GM12878 (cell line): ENCODE data around the gene UBASH3A. TPM values are rescaled to one million over a fixed set of nuclear protein-coding genes. Genes with fewer than 3 reads are reported as not detected.

Experiments
- ATAC-seq: fragments of 200-7000 bp; cut with Tn5 transposase; 3 replicates; pipeline ENCODE4 v1.9.1; 2020; ENCODE audit warnings: mild to moderate bottlenecking, moderate library complexity
- BruUV-seq: library from RNA; stranded (reverse); fragments of 400-500 nt; replicated peaks from 2 replicates; lab custom pipeline; 2021; lab: Mats Ljungman, UMichigan
- CTCF ChIA-PET: fragments of 300-600 bp; sonication (Branson Sonifier 250); formaldehyde crosslinking; extraction: SDS; loops from one replicate; lab custom pipeline; 2021; ENCODE audit warnings: inconsistent platforms; lab: Yijun Ruan, JAX
- POLR2A ChIA-PET: fragments of 350-600 bp; formaldehyde crosslinking; extraction: SDS; loops from one replicate; lab custom pipeline; 2021; ENCODE audit warnings: inconsistent platforms; lab: Charles Lee
- RAD21 ChIA-PET: fragments of 300-600 bp; sonication (Branson Sonifier 250); formaldehyde crosslinking; loops from one replicate; lab custom pipeline; 2023; ENCODE audit warnings: antibody characterized with exemption; ENCODE audit not compliant: unreplicated experiment; lab: Charles Lee
- SMC1A ChIA-PET: fragments of 300-600 bp; sonication (Branson Sonifier 250); formaldehyde crosslinking; loops from one replicate; lab custom pipeline; 2023; ENCODE audit not compliant: unreplicated experiment, uncharacterized antibody; lab: Charles Lee
- DNase-seq: peaks from one replicate; pipeline ENCODE4 v3.0.0-alpha.2; 2011; ENCODE audit warnings: low read depth, low spot score
- FAIRE-seq: peaks from 3 replicates; lab custom pipeline; 2011; peaks lifted over from hg19 to GRCh38; lab: Jason Lieb, UNC
- H2AFZ ChIP-seq: 2 replicates; pipeline ENCODE4 v1.6.0; 2011; ENCODE audit warnings: low read depth, low read length, control low read depth; ENCODE audit not compliant: control insufficient read depth
- H3K27ac ChIP-seq: 2 replicates; pipeline ENCODE4 v1.5.1; 2011; ENCODE audit warnings: control low read depth; ENCODE audit not compliant: control insufficient read depth, insufficient read depth
- H3K27me3 ChIP-seq, 2 experiments: replicated peaks in 1 of 2; 2 replicates each; pipeline versions ENCODE4 v1.6.0 to v1.6.1; 2011; ENCODE audit warnings: low read length in 1 of 2; ENCODE audit not compliant: control insufficient read depth in 2 of 2, insufficient read depth in 2 of 2
- H3K36me3 ChIP-seq, 2 experiments: 2 replicates each; pipeline ENCODE4 v1.5.1; 2011; ENCODE audit warnings: low read length in 1 of 2; ENCODE audit not compliant: control insufficient read depth in 2 of 2, insufficient read depth in 2 of 2
- H3K4me1 ChIP-seq: 2 replicates; pipeline ENCODE4 v1.6.1; 2011; ENCODE audit warnings: mild to moderate bottlenecking, low read length, moderate library complexity, mixed read lengths; ENCODE audit not compliant: control insufficient read depth, insufficient read depth
- H3K4me2 ChIP-seq: 2 replicates; pipeline ENCODE4 v1.6.0; 2011; ENCODE audit warnings: control low read depth; ENCODE audit not compliant: control insufficient read depth, insufficient read depth
- H3K4me3 ChIP-seq: fragments of 200-600 bp; sonication (generic); 2 replicates; pipeline ENCODE4 v1.5.1; 2016
- H3K79me2 ChIP-seq: 2 replicates; pipeline ENCODE4 v1.6.0; 2011; ENCODE audit warnings: low read length; ENCODE audit not compliant: control insufficient read depth, insufficient read depth
- H3K9ac ChIP-seq: 2 replicates; pipeline ENCODE4 v1.8.0; 2011; ENCODE audit warnings: low read length, control low read depth, mixed read lengths; ENCODE audit not compliant: control insufficient read depth, insufficient read depth
- H3K9me3 ChIP-seq: replicated peaks from 3 replicates; pipeline ENCODE4 v1.5.1; 2011; ENCODE audit warnings: mild to moderate bottlenecking, low read length; ENCODE audit not compliant: control insufficient read depth, insufficient read depth
- H4K20me1 ChIP-seq: 2 replicates; pipeline ENCODE4 v1.6.0; 2011; ENCODE audit not compliant: control insufficient read depth, insufficient read depth
- CTCF ChIP-seq, 3 experiments: IDR thresholded peaks in 2 of 3; conservative IDR thresholded peaks in 1 of 3; 2 replicates each; pipeline ENCODE4 v1.5.1; 2011; ENCODE audit warnings: low read depth in 3 of 3, low read length in 3 of 3, mild to moderate bottlenecking in 3 of 3, control low read depth in 2 of 3, moderate library complexity in 2 of 3, inconsistent platforms in 1 of 3, mixed read lengths in 1 of 3; ENCODE audit not compliant: control insufficient read depth in 2 of 3, insufficient read depth in 1 of 3; ENCODE audit errors: extremely low read depth in 1 of 3
- NR2C2 ChIP-seq: IDR thresholded peaks from 2 replicates; pipeline ENCODE4 v1.6.1; 2011; ENCODE audit warnings: borderline replicate concordance, low read depth; ENCODE audit not compliant: control insufficient read depth, insufficient read length
- PML ChIP-seq: IDR thresholded peaks from 2 replicates; pipeline ENCODE4 v1.6.1; 2012; ENCODE audit warnings: low read length, inconsistent platforms
- REST ChIP-seq: IDR thresholded peaks from 2 replicates; pipeline ENCODE4 v1.6.1; 2012; ENCODE audit warnings: mild to moderate bottlenecking, low read depth, low read length
- ZNF217 ChIP-seq: fragments of 450-650 bp; IDR thresholded peaks from 2 replicates; pipeline ENCODE4 v1.6.1; 2017; ENCODE audit warnings: antibody characterized with exemption, mild to moderate bottlenecking
- ZNF274 ChIP-seq: IDR thresholded peaks from one replicate; pipeline ENCODE4 v1.8.0; 2011; ENCODE audit not compliant: insufficient read length, insufficient read depth
- ZSCAN29 ChIP-seq: fragments of 450-650 bp; IDR thresholded peaks from 2 replicates; pipeline ENCODE4 v1.6.1; 2017; ENCODE audit warnings: mild to moderate bottlenecking, moderate library complexity
- WGBS: methylation state at CpG from one replicate; pipeline ENCODE4 v1.1.6; 2016; ENCODE audit warnings: low lambda C conversion rate; ENCODE audit not compliant: insufficient replicate concordance, insufficient coverage; ENCODE audit errors: missing lambda C conversion rate; 5-methylcytosine and 5-hydroxymethylcytosine counted together
- in situ Hi-C: fragments of 300-500 bp; cut with MboI; formaldehyde crosslinking; loops from 9 replicates; pipeline ENCODE4 v1.14.3; 2018; ENCODE audit warnings: mixed read lengths
- intact Hi-C: fragments of 100-400 bp; cut with micrococcal nuclease; formaldehyde crosslinking; loops from one replicate; pipeline ENCODE4 v1.14.2; 2022; ENCODE audit not compliant: unreplicated experiment
- polyA plus RNA-seq, 11 experiments: library from polyadenylated mRNA; depleted of rRNA in 4 of 11; unstranded in 6 of 11; stranded (reverse) in 5 of 11; fragments of >200 nt; fragmentation: Nextera tagmentation in 4 of 11; fragmentation: Illumina TruSeq in 1 of 11; extraction: Ambion mirVana in 4 of 11; extraction: Trizol in 1 of 11; gene quantifications; 1 replicate in 1 of 11; 2 replicates in 10 of 11; pipeline versions ENCODE4 v1.2.1 to v1.2.3, GENCODE V29; 2011 to 2016; ENCODE audit warnings: inconsistent platforms in 2 of 11, missing spikeins in 2 of 11, low read depth in 1 of 11
- total RNA-seq, 4 experiments: library from RNA; depleted of rRNA in 3 of 4; stranded (reverse); fragments of >200 nt in 3 of 4; fragmentation: Illumina TruSeq in 1 of 4; extraction: Trizol in 1 of 4; gene quantifications; 2 replicates each; pipeline versions ENCODE4 v1.2.1 to v1.2.3, GENCODE V29; 2013 to 2021
- TF ChIP-seq, protein P1 (sequence below): fragments of 450-650 bp; IDR thresholded peaks from 2 replicates; pipeline ENCODE4 v1.6.1; 2017; ENCODE audit warnings: mild to moderate bottlenecking, low read depth, inconsistent platforms; ENCODE audit not compliant: poor library complexity, severe bottlenecking
- TF ChIP-seq, protein P2 (sequence below): fragments of 450-650 bp; IDR thresholded peaks from 2 replicates; pipeline ENCODE4 v1.6.1; 2018; ENCODE audit warnings: borderline replicate concordance, mild to moderate bottlenecking; ENCODE audit not compliant: partially characterized antibody

The UBASH3A gene
- total and polyA plus RNA-seq, 10 of the 15 experiments (the other 5 are each of a cell fraction or from before 2014, with no cell fraction given) = 0.04 to 0.39 (median 0.23) TPM; not detected in 1

DNA sequence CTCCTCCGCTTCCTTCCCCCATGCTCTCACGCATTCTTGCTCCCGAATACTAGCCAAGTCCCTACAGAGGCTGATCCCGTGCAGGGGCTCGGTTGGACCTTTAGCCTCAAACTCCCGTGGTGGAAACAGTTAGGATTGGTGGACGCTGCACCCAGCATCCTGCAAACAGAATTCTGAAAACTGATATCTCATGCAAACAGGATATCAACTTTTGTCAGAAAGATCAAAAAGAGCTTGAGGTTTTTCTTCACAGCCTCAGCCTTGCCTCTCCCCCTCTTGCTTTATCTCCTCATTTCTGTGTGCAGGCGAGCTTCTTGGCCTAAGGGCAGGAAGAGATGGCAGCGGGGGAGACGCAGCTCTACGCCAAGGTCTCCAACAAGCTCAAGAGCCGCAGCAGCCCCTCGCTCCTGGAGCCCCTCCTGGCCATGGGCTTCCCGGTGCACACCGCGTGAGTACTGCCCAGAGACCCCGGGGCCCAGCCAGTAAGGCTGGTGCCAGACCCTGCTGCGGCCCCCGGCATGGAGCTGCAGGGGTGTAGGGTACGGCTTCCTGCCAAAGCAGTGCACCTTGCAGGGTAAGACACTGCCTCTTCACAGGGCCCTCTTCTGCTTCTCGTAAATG, at the start of gene UBASH3A (continued):
- no peak for TF ChIP-seq REST
- TF ChIP-seq, all 136 proteins: peak for 0

DNA sequence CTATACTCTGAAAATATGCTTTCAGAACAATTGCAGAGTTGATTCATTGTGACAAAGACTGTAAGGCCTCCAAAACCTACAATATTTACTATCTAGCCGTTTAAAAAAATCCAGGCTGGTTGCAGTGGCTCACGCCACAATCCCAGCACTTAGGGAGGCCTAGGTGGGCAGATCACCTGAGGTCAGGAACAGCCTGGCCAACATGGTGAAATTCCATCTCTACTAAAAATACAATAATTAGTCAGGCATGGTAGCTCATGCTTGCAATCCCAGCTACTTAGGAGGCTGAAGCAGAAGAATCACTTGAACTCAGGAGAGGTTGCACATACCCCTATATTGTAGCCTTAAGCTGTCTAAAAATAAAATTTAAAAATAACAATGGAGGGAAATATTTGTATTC, 47.7 kb upstream of the UBASH3A start:
- ChIA-PET POLR2A (no interaction called here), CTCF (no interaction called here), SMC1A (no interaction called here)
- H3K79me2 ChIP-seq = no peaks in the 10 kb centered on the region
- H3K27me3 ChIP-seq = no peaks in the 10 kb centered on the region
- H3K9me3 ChIP-seq = peaks cover 18% of the 10 kb centered on the region
- no peak overlapping the region for H3K4me2 ChIP-seq
- H2AFZ ChIP-seq = no peak overlapping the region
- H4K20me1 ChIP-seq = no peaks in the 10 kb centered on the region
- no peak for DNase-seq
- 25% methylated on average over 2 of the region's 2 CpGs for WGBS
- intact Hi-C loops = no loop called here
- no peaks in the 10 kb centered on the region for H3K36me3 ChIP-seq
- TF ChIP-seq NR2C2 = no peak
- TF ChIP-seq PML = no peak
- TF ChIP-seq, protein P1, sequence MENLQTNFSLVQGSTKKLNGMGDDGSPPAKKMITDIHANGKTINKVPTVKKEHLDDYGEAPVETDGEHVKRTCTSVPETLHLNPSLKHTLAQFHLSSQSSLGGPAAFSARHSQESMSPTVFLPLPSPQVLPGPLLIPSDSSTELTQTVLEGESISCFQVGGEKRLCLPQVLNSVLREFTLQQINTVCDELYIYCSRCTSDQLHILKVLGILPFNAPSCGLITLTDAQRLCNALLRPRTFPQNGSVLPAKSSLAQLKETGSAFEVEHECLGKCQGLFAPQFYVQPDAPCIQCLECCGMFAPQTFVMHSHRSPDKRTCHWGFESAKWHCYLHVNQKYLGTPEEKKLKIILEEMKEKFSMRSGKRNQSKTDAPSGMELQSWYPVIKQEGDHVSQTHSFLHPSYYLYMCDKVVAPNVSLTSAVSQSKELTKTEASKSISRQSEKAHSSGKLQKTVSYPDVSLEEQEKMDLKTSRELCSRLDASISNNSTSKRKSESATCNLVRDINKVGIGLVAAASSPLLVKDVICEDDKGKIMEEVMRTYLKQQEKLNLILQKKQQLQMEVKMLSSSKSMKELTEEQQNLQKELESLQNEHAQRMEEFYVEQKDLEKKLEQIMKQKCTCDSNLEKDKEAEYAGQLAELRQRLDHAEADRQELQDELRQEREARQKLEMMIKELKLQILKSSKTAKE = no peak
- no peak for TF ChIP-seq ZNF274
- TF ChIP-seq ZNF217 = no peak
- TF ChIP-seq ZSCAN29 = no peak
- no peak for TF ChIP-seq CTCF (IDR thresholded peaks at IDR 0.05 in 2 of 3, conservative IDR thresholded peaks at IDR 0.05 in 1 of 3; ENCODE audit: control insufficient read depth in 2 of 3, extremely low read depth in 1 of 3, insufficient read depth in 1 of 3, low read depth in 3 of 3, low read length in 3 of 3)
- TF ChIP-seq, protein P2, sequence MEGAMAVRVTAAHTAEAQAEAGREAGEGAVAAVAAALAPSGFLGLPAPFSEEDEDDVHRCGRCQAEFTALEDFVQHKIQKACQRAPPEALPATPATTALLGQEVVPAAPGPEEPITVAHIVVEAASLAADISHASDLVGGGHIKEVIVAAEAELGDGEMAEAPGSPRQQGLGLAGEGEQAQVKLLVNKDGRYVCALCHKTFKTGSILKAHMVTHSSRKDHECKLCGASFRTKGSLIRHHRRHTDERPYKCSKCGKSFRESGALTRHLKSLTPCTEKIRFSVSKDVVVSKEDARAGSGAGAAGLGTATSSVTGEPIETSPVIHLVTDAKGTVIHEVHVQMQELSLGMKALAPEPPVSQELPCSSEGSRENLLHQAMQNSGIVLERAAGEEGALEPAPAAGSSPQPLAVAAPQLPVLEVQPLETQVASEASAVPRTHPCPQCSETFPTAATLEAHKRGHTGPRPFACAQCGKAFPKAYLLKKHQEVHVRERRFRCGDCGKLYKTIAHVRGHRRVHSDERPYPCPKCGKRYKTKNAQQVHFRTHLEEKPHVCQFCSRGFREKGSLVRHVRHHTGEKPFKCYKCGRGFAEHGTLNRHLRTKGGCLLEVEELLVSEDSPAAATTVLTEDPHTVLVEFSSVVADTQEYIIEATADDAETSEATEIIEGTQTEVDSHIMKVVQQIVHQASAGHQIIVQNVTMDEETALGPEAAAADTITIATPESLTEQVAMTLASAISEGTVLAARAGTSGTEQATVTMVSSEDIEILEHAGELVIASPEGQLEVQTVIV = no peak
- TF ChIP-seq, all 136 proteins: peak for 0
- FAIRE-seq (no peak), ATAC-seq (no peak)
- RAD21 ChIA-PET = no interaction called here
- H3K4me3 ChIP-seq = no peak overlapping the region
- in situ Hi-C loops = no loop called here
- no TSS peak for BruUV-seq
- no peak overlapping the region for H3K9ac ChIP-seq
- H3K4me1 ChIP-seq = no peaks in the 10 kb centered on the region
- H3K27ac ChIP-seq = no peak overlapping the region
